Central memory CD8-positive, alpha-beta T cell (primary cell): ENCODE data around the gene CCL26.
"Not testable (repeated sequence)": the region's sequence is repeated elsewhere in the genome, so short reads cannot be mapped to it uniquely, and the experiment has no call there.

Experiments
- ATAC-seq: fragments of 150-1000 bp; cut with Tn5 transposase; replicated peaks from 2 replicates; pipeline ENCODE4 v1.10.0; 2022; ENCODE audit warnings: mild to moderate bottlenecking, moderate FRiP score, moderate number of reproducible peaks; ENCODE audit not compliant: poor library complexity, severe bottlenecking; ENCODE audit errors: extremely low read depth
- DNase-seq, 2 donors: peaks; one replicate each; pipeline ENCODE4 v3.0.0; 2021; ENCODE audit warnings: low spot score in 2 of 2
- H3K27ac Mint-ChIP-seq: one replicate; pipeline ENCODE4 v1.8.0; 2022; ENCODE audit warnings: low read depth, mild to moderate bottlenecking, moderate library complexity, mixed read lengths
- H3K27me3 Mint-ChIP-seq: one replicate; pipeline ENCODE4 v1.8.0; 2022; ENCODE audit warnings: mixed read lengths
- H3K36me3 Mint-ChIP-seq: one replicate; pipeline ENCODE4 v1.8.0; 2022; ENCODE audit warnings: mild to moderate bottlenecking, moderate library complexity, mixed read lengths; ENCODE audit not compliant: insufficient read depth
- H3K4me1 Mint-ChIP-seq: one replicate; pipeline ENCODE4 v1.8.0; 2022; ENCODE audit warnings: mixed read lengths
- H3K4me3 Mint-ChIP-seq: one replicate; pipeline ENCODE4 v1.8.0; 2022; ENCODE audit warnings: mild to moderate bottlenecking, moderate library complexity, mixed read lengths
- H3K9me3 Mint-ChIP-seq: one replicate; pipeline ENCODE4 v1.8.0; 2022; ENCODE audit warnings: mixed read lengths

The CCL26 gene

DNA sequence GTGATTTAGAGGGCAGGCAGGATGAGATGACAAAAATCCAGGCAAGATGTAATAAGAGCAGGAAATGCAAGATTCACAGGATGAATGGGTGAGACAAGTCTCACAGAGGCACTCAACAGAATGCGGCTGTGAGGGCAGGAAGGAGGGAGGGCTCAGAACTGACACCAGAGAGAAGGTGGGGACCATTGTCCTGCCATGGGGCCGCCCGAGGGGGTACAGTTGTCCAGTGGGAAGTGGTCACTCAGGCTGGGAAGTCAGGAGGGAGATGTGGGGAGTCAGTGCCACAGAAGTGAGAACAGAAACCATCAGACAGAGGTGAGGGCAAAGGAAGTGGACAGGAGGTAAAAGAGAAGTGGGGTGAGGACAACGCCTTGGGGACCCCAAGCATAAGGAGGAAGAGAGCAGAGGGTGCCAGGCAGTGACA is 42.1 kb downstream of the CCL26 start:
- Mint-ChIP-seq H3K36me3 (peaks cover 5% of the 10 kb centered on the region), H3K4me3 (peak overlapping the region; percentile 75), H3K27ac (peak overlapping the region; percentile 84), H3K9me3 (no peaks in the 10 kb centered on the region), H3K27me3 (no peaks in the 10 kb centered on the region), H3K4me1 (peaks cover 34% of the 10 kb centered on the region)
- no peak for ATAC-seq
- DNase-seq, result peak in 1 of 2 donors; percentile 22

DNA sequence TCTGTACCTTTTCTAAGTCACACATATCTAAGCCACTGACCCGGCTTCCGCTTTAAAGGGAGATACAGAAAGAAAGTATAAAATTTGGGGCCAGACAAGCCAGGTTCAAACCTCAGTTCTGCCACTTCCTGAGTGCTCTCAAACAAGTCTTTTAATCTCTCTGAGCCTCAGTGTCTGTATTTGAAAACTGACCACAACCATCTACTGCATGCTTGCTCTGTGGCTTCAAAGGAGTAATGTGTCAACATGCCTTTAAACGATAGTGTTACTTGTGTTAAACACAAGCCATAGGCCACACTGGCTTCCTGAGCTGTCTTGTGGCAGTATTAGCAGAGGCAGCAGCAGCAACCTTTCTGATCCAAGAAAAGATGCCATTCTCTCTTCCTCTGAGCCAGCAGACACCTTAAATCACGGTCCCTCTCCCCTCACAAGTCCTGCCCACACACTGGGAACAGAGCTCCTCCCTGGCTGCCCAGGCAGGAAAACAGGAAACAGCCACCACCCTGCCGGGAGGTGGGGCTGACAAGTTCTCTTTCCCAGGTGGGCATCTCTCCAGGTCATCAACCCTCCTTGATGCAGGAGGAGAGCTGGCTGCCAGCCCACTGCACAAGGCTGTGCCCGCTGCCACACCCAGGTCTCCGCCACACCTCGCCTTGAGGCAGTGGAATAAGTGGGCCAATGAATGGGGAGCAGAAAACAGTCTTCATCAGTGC is 44.0 kb downstream of the CCL26 start:
- peak overlapping the region; percentile 63 for H3K4me3 Mint-ChIP-seq
- DNase-seq (peak in 1 of 2 donors; percentile 79), ATAC-seq (peak; percentile 95)
- H3K27ac Mint-ChIP-seq, result peak overlapping the region; percentile 84
- peaks cover 29% of the 10 kb centered on the region for H3K4me1 Mint-ChIP-seq
- peaks cover 3% of the 10 kb centered on the region for H3K36me3 Mint-ChIP-seq
- no peaks in the 10 kb centered on the region for H3K27me3 Mint-ChIP-seq
- H3K9me3 Mint-ChIP-seq, result no peaks in the 10 kb centered on the region

GRCh38 chr7:75727351-75727750 is 44.7 kb downstream of the CCL26 start:
- H3K4me1 Mint-ChIP-seq, result peaks cover 29% of the 10 kb centered on the region
- not testable (repeated sequence) for H3K36me3 Mint-ChIP-seq, H3K9me3 Mint-ChIP-seq, ATAC-seq, H3K27me3 Mint-ChIP-seq, DNase-seq
- peak overlapping the region; percentile 63 for H3K4me3 Mint-ChIP-seq
- H3K27ac Mint-ChIP-seq, result peak overlapping the region; percentile 84

GRCh38 chr7:75725306-75725705 is 46.7 kb downstream of the CCL26 start:
- H3K27me3 Mint-ChIP-seq, result no peaks in the 10 kb centered on the region
- no peak overlapping the region for H3K4me3 Mint-ChIP-seq
- H3K36me3 Mint-ChIP-seq, result peaks cover 3% of the 10 kb centered on the region
- H3K9me3 Mint-ChIP-seq, result no peaks in the 10 kb centered on the region
- DNase-seq, result no peak
- ATAC-seq, result no peak
- H3K4me1 Mint-ChIP-seq, result peaks cover 24% of the 10 kb centered on the region
- H3K27ac Mint-ChIP-seq, result no peak overlapping the region

DNA sequence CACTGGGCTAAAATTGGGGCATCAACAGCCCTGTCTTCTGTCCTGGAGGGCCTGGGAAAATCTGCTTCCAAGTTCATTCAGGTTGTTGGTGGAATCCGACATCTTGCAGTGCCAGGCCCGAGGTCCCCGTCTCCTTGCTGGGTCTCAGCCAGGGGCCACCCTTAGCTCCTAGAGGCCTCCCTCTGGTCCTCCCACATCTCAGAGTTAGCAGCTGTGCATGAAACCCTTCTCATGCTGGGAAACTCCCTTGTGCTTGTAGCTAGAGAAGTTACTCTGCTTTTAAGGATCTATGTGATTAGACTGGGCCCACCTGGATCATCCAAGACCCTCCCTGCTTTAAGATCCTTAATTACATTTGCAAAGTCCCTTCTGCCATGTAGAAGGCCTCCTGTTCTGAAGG is 48.6 kb downstream of the CCL26 start:
- H3K4me3 Mint-ChIP-seq, result no peak overlapping the region
- no peaks in the 10 kb centered on the region for H3K36me3 Mint-ChIP-seq
- peaks cover 8% of the 10 kb centered on the region for H3K4me1 Mint-ChIP-seq
- ATAC-seq, result no peak
- no peak for DNase-seq
- no peak overlapping the region for H3K27ac Mint-ChIP-seq
- H3K27me3 Mint-ChIP-seq, result no peaks in the 10 kb centered on the region
- H3K9me3 Mint-ChIP-seq, result no peaks in the 10 kb centered on the region

DNA sequence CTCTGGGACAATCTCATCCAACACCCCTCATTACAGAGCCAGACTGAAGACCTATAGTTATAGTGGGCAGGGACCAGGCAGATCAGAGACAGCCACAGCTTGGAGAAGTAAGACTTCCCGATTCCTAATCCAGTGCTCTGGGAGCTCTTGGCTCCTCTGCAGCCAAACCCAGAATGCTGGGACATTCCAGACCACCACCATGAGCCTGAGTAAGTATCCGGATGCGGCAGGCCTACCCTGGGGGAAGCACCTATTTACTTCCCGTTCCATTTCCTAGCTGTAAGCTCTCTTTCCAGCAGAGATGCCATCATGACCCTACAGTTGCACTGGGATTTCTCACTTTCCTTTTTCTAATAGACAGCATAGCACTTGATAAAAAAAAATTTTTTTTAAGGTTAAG is 49.6 kb downstream of the CCL26 start:
- Mint-ChIP-seq H3K27ac (no peak overlapping the region), H3K27me3 (no peaks in the 10 kb centered on the region), H3K4me1 (no peaks in the 10 kb centered on the region), H3K4me3 (no peak overlapping the region), H3K9me3 (no peaks in the 10 kb centered on the region), H3K36me3 (no peaks in the 10 kb centered on the region)
- no peak for DNase-seq
- ATAC-seq, result no peak

DNA sequence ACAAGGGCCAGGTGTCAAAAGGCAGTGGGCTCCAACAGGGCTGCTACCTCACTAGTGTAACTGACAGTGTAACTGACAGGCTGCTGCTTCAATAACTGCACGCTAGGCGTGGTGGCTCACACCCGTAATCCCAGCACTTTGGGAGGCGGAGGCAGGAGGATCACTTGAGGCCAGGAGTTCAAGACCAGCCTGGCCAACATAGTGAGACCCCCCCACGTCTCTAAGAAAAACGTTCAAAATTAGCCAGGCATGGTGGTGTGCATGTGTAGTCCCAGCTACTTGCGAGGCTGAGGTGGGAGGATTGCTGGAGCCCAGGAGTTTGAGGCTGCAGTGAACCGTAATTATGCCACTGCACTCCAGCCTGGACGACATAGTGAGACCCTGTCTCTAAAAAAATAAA is 50.1 kb downstream of the CCL26 start:
- ATAC-seq, result not testable (repeated sequence)

DNA sequence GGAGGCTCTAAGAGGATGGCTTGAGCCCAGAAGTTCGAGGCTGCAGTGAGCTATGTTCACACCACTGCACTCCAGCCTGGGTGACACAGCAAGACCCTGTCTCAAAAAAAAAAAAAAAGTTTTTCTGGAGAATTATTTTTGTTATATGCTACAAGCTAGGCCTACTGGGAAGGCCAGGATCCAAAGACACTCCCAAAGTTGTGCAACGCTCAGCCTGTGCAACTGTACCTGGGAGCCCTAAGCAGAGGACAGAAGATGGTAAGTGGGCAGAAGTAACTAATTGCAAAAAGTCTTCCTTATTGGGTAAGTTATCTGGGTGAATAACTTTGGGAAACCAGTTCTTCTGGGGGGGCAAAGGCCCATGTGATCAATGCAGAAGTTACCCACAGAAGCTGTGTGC is 50.6 kb downstream of the CCL26 start:
- ATAC-seq, result no peak

More for the DNA sequence above, 50.1 kb downstream of the CCL26 start:
- not testable (repeated sequence) for DNase-seq, H3K9me3 Mint-ChIP-seq, H3K27ac Mint-ChIP-seq, H3K27me3 Mint-ChIP-seq, H3K4me3 Mint-ChIP-seq, H3K4me1 Mint-ChIP-seq, H3K36me3 Mint-ChIP-seq

GRCh38 chr7:75719626-75720025 is 52.4 kb downstream of the CCL26 start:
- no peak overlapping the region for H3K4me3 Mint-ChIP-seq
- H3K36me3 Mint-ChIP-seq, result peaks cover 1% of the 10 kb centered on the region
- DNase-seq (no peak), ATAC-seq (no peak)
- no peaks in the 10 kb centered on the region for H3K27me3 Mint-ChIP-seq
- no peak overlapping the region for H3K27ac Mint-ChIP-seq
- no peaks in the 10 kb centered on the region for H3K9me3 Mint-ChIP-seq
- H3K4me1 Mint-ChIP-seq, result peaks cover 6% of the 10 kb centered on the region

More for the DNA sequence above, 50.6 kb downstream of the CCL26 start:
- H3K36me3 Mint-ChIP-seq, result peaks cover 1% of the 10 kb centered on the region
- no peak overlapping the region for H3K27ac Mint-ChIP-seq
- H3K4me1 Mint-ChIP-seq, result no peaks in the 10 kb centered on the region
- no peaks in the 10 kb centered on the region for H3K9me3 Mint-ChIP-seq
- H3K27me3 Mint-ChIP-seq, result no peaks in the 10 kb centered on the region
- no peak for DNase-seq
- H3K4me3 Mint-ChIP-seq, result no peak overlapping the region
